GM12892 (cell line): ENCODE data around the gene CCDC15.

Source experiments
- POLR2A ChIP-seq: IDR thresholded peaks from 2 replicates; pipeline ENCODE4 v1.6.1; 2011; ENCODE audit warnings: low read depth, low read length, control low read depth
- POLR2AphosphoS5 ChIP-seq: IDR thresholded peaks from 2 replicates; pipeline ENCODE4 v1.6.1; 2011; ENCODE audit warnings: low read depth, low read length, control low read depth
- TAF1 ChIP-seq: IDR thresholded peaks from 2 replicates; pipeline ENCODE4 v1.6.1; 2011; ENCODE audit warnings: low read depth, mild to moderate bottlenecking, control low read depth, low read length, borderline replicate concordance

- no peak for TF ChIP-seq POLR2AphosphoS5
- TF ChIP-seq POLR2A = no peak
- no peak for TF ChIP-seq TAF1
These were observed 121.9 kb downstream of the CCDC15 start for GRCh38 chr11:125075900-125076317.
